HepG2 (cell line): Measurements from ENCODE around the gene CMIP. TPM values are rescaled to one million over a fixed set of nuclear protein-coding genes. Genes with fewer than 3 reads are reported as not detected.
A peak's percentile ranks its signal among the peaks of the same experiment; 100 is the strongest.

Experiments used
- ATF2 ChIP-seq: sonication (generic); formaldehyde crosslinking; IDR thresholded peaks from 2 replicates; pipeline ENCODE4 v1.4.0; 2020; ENCODE audit warnings: missing genetic modification reagents
- FOXP4 ChIP-seq: sonication (generic); formaldehyde crosslinking; IDR thresholded peaks from 2 replicates; pipeline ENCODE4 v1.4.0; 2020; ENCODE audit warnings: missing genetic modification reagents
- GATAD1 ChIP-seq: IDR thresholded peaks from 2 replicates; pipeline ENCODE4 v1.6.1; 2016; ENCODE audit warnings: missing genetic modification reagents, missing compliant biosample characterization
- HES4 ChIP-seq: sonication (generic); formaldehyde crosslinking; IDR thresholded peaks from 2 replicates; pipeline ENCODE4 v1.9.0; 2021; ENCODE audit warnings: mild to moderate bottlenecking, missing genetic modification reagents, borderline replicate concordance
- ZBTB21 ChIP-seq: sonication (generic); formaldehyde crosslinking; IDR thresholded peaks from 2 replicates; pipeline ENCODE4 v1.4.0; 2020; ENCODE audit warnings: missing genetic modification reagents
- ZHX1 ChIP-seq: sonication (generic); formaldehyde crosslinking; IDR thresholded peaks from 2 replicates; pipeline ENCODE4 v1.8.1; 2022; ENCODE audit warnings: low read depth, mild to moderate bottlenecking, missing genetic modification reagents
- ZKSCAN1 ChIP-seq: fragments of 150-350 bp; IDR thresholded peaks from 2 replicates; pipeline ENCODE4 v1.6.1; 2014; ENCODE audit warnings: low read length
- ZNF253 ChIP-seq: sonication (generic); formaldehyde crosslinking; IDR thresholded peaks from 2 replicates; pipeline ENCODE4 v1.8.0; 2022; ENCODE audit warnings: mild to moderate bottlenecking, missing genetic modification reagents, borderline replicate concordance
- ZNF768 ChIP-seq: sonication (generic); formaldehyde crosslinking; IDR thresholded peaks from 2 replicates; pipeline ENCODE4 v1.4.0; 2020; ENCODE audit warnings: missing genetic modification reagents
- polyA plus RNA-seq, 8 experiments: library from polyadenylated mRNA; depleted of rRNA in 3 of 8; stranded (reverse) in 7 of 8; unstranded in 1 of 8; fragments of >200 nt; fragmentation: Illumina TruSeq in 4 of 8; extraction: Trizol in 4 of 8; gene quantifications; 2 replicates each; pipeline versions ENCODE4 v1.2.1 to v1.2.3, GENCODE V29; 2011 to 2016; ENCODE audit warnings: low read depth in 4 of 8, missing spikeins in 1 of 8, mixed read lengths in 1 of 8; ENCODE audit not compliant: insufficient read depth in 1 of 8
- total RNA-seq, 5 experiments: library from RNA; depleted of rRNA; stranded (reverse); fragments of >200 nt; fragmentation: Illumina TruSeq; extraction: Trizol; gene quantifications; 2 replicates each; pipeline ENCODE4 v1.2.3, GENCODE V29; 2016; ENCODE audit warnings: low read depth in 1 of 5
- TF ChIP-seq, protein P1 (sequence below): sonication (generic); formaldehyde crosslinking; IDR thresholded peaks from 2 replicates; pipeline ENCODE4 v1.4.0; 2020; ENCODE audit warnings: low read depth, mild to moderate bottlenecking, missing genetic modification reagents
- TF ChIP-seq, protein P2 (sequence below): sonication (generic); formaldehyde crosslinking; conservative IDR thresholded peaks from 2 replicates; pipeline ENCODE4 v1.4.0; 2020; ENCODE audit warnings: missing genetic modification reagents
- TF ChIP-seq, protein P3 (sequence below): sonication (generic); formaldehyde crosslinking; IDR thresholded peaks from 2 replicates; pipeline ENCODE4 v1.5.0; 2020; ENCODE audit warnings: missing genetic modification reagents, mild to moderate bottlenecking, borderline replicate concordance

CMIP gene
- total and polyA plus RNA-seq, 2 of the 13 experiments (the other 11 are each of a cell fraction or from before 2014, with no cell fraction given), result 10.9 to 18.1 TPM

GRCh38 chr16:81481207-81481821, 36.7 kb downstream of the CMIP start (continued):
- TF ChIP-seq FOXP4 (CRISPR knock-in tag) (peak; percentile 83), ZKSCAN1 (no peak), ZNF768 (CRISPR knock-in tag) (peak; percentile 94), HES4 (no peak), ATF2 (CRISPR knock-in tag) (peak; percentile 51; the same call in 1 of the 2 replicates), ZNF253 (CRISPR knock-in tag) (no peak), ZHX1 (CRISPR knock-in tag) (0 out of 2 replicates have a peak, but pooled peaks have one; percentile 11), ZBTB21 (CRISPR knock-in tag) (0 out of 2 replicates have a peak, but pooled peaks have one; percentile 27), GATAD1 (CRISPR knock-in tag) (peak; percentile 68)
- TF ChIP-seq, protein P1, sequence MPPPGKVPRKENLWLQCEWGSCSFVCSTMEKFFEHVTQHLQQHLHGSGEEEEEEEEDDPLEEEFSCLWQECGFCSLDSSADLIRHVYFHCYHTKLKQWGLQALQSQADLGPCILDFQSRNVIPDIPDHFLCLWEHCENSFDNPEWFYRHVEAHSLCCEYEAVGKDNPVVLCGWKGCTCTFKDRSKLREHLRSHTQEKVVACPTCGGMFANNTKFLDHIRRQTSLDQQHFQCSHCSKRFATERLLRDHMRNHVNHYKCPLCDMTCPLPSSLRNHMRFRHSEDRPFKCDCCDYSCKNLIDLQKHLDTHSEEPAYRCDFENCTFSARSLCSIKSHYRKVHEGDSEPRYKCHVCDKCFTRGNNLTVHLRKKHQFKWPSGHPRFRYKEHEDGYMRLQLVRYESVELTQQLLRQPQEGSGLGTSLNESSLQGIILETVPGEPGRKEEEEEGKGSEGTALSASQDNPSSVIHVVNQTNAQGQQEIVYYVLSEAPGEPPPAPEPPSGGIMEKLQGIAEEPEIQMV (CRISPR knock-in tag), result peak; percentile 31; the same call in 1 of the 2 replicates
- TF ChIP-seq, protein P2, sequence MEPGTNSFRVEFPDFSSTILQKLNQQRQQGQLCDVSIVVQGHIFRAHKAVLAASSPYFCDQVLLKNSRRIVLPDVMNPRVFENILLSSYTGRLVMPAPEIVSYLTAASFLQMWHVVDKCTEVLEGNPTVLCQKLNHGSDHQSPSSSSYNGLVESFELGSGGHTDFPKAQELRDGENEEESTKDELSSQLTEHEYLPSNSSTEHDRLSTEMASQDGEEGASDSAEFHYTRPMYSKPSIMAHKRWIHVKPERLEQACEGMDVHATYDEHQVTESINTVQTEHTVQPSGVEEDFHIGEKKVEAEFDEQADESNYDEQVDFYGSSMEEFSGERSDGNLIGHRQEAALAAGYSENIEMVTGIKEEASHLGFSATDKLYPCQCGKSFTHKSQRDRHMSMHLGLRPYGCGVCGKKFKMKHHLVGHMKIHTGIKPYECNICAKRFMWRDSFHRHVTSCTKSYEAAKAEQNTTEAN, result 0 out of 2 replicates have a peak, but pooled peaks have one; percentile 24
- TF ChIP-seq, protein P3, sequence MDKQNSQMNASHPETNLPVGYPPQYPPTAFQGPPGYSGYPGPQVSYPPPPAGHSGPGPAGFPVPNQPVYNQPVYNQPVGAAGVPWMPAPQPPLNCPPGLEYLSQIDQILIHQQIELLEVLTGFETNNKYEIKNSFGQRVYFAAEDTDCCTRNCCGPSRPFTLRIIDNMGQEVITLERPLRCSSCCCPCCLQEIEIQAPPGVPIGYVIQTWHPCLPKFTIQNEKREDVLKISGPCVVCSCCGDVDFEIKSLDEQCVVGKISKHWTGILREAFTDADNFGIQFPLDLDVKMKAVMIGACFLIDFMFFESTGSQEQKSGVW (CRISPR knock-in tag), result no peak
